ENCODE results near the gene NPAS3. TPM values are rescaled to one million over a fixed set of nuclear protein-coding genes. Genes with fewer than 3 reads are reported as not detected.

NPAS3 gene
- total RNA-seq, 2 experiments from 2014 or later = not detected

DNA sequence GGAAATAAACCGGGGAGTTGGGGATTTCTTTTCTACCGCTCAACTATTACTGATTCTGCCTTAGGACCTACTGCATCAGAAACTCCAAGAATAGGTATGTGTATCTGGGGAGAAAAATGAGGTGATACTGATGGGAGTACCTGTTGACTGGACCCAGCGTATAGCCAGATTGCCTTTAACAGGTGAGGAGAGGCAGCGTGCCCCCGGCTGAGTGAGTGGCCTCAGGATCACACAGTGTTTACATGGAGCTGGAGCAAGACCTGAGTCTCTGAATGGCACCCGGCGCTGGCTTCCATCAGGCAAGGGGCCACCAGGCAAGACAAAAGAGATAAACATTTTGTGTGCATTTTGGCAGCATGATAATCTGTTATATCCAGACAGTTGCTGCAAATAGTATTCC lies 516.0 kb downstream of the NPAS3 start:
- ChIA-PET POLR2A (no interaction called here), CTCF (no interaction called here)

DNA sequence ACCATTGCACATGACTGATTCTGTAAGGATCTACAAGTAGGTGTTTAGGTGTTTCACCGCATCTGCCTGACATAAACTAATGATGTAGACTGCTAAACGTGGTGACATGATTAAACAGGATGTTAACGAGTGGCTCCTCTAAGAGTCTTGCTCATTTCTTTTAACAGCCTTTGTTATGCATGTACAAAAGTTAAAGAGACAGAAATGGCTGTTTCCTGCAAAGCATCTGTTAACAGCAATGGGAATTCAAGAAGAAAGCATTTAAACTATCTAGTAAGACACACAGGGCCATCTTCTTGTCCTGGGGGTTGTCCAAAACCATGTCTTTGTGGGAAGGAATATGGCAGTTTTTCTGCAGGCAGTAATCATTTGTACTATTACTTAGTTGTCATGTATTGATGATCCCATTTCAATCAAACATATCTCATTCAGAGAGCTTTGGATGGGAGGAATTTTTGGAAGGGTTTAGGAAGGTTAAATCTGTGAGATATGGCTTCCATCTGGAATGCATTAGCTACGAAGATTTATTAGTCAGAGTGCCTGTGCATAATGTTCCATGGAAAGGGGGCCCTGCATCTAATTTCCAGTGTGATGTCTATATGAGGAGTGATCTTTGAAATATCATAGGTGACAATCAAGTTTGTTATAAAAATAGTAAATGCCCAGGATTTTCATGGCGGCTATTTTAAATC lies 517.1 kb downstream of the NPAS3 start:
- CTCF ChIA-PET = no interaction called here
- POLR2A ChIA-PET = no interaction called here

DNA sequence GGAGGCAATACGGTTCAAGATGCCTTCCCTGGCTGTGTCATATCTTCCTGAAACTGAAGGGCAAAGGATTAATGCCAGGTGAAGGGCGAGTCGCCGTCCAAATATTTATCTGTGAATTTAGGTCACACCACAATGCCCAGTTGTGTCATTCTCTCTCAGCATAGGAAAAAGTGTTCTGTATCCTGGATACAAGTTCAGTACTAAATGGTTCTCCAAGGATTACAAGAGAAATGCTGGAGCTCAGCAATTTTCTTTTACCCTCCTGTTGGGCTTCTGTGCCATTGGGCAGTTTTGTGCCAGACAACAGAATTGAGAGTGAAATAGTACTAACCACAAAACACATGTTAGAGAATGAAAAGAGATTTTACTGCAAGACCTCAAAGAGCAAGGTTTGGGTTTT lies 518.3 kb downstream of the NPAS3 start:
- POLR2A ChIA-PET = no interaction called here
- CTCF ChIA-PET = no interaction called here

DNA sequence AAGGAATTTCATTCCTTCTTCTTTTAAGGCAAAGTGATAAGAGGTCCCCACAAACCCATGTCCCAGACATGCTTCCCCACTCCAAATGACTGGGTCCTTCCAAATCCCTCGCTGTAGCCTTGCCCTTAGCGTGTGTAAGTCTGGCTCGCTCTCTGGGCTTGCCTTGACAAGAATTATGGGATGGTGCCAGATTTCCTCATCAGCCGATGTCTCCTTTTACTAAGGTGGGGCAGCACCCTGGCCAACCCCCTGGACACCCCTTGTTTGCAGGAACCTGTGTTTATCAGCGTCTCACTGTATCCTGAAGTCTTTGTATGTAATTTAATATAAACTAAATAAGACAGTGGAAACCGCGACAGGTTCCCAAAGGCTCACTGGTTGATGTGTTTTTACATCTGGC lies 518.9 kb downstream of the NPAS3 start:
- ChIA-PET POLR2A (no interaction called here), CTCF (no interaction called here)

DNA sequence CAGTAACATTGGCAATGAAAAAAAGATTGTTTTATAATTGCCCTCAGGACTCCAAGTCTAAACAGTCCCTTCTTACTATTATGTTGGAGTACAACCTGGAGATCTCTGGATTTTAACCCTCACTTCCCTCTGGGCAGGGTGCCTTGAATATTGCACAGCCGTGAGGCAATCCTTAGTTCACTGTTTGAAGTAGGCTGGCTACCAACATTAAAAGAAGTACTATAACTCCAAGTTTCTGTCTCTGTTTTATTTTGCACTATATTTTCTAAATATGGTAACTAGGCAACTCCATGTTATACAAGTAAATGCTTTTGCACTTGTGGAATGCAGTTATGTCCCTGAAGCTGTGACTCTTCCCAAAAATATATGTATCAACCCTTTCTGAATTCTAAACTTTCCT lies 521.5 kb downstream of the NPAS3 start:
- CTCF ChIA-PET = no interaction called here

DNA sequence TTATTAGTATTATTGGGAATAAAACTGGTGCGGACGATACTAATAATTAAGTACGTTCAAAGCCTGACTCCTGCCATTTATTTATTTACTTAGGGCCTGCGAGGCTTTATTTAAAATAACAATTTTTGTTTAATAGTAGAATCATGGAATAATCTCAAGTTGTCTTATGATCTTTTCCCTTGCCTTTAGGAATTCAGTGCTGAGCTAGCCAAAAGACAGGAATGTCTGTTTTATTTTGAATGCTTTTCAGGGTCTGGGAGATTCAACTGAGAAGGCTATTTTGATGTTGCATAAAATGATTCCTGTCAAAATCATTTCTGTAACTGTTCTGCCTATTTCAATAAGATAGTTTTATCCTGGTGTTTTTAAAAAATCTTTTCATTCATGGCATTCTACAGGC lies 522.4 kb downstream of the NPAS3 start:
- POLR2A ChIA-PET = no interaction called here
- CTCF ChIA-PET = no interaction called here

More for the DNA sequence above, 521.5 kb downstream of the NPAS3 start:
- POLR2A ChIA-PET = no interaction called here

DNA sequence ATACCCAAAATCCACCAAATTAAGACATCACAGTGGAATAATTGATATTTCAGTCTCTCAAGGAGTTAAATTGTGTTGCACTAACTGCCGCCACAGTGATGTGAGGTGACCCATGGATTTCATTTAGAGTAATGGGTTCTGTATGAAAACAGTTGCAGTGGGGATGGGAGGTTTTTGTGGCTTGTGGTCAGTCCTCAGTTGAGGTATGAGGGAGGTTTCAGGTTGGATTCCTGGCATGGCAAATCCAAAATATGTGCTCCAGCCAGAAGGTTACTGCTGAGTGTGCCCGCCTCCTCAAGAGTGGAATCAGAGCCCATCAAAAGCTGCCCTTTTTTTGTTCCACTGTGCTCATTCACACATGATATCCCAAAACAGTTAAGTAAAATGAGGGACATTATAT lies 525.1 kb downstream of the NPAS3 start:
- POLR2A ChIA-PET = no interaction called here
- CTCF ChIA-PET = no interaction called here

DNA sequence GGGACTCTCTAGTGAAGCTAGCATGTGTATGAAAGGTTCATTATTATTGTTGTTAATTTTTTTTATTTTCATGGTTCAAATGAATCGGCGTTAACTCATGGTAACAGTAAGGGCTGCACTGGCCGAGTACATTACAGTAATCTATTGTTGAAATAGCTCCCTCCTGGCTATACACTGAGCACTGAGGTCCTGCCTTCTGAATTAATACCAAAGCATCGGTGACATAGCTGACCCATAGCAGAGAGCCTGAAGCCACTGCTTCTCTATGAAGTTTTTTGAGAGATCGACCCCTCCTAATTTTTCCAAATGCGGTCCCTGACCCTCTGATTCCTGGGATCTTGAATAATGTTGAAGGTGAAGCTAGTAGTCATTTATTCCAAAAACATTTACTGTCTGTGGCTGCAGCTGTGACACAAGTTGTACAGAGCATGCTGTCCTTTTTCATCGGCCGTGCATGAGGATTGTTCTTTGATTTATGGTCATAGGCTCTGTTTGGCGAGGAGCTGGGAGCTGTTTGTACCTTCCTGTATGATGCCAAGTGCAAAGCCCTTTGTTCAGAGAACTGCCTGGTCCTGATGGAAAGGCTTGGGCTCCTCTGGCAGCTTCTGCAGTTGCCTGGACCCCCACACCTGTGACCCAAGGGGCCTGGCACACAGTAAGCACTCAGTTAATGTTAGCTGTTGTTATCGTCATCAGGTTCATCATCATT lies 525.7 kb downstream of the NPAS3 start:
- ChIA-PET CTCF (no interaction called here), POLR2A (no interaction called here)

DNA sequence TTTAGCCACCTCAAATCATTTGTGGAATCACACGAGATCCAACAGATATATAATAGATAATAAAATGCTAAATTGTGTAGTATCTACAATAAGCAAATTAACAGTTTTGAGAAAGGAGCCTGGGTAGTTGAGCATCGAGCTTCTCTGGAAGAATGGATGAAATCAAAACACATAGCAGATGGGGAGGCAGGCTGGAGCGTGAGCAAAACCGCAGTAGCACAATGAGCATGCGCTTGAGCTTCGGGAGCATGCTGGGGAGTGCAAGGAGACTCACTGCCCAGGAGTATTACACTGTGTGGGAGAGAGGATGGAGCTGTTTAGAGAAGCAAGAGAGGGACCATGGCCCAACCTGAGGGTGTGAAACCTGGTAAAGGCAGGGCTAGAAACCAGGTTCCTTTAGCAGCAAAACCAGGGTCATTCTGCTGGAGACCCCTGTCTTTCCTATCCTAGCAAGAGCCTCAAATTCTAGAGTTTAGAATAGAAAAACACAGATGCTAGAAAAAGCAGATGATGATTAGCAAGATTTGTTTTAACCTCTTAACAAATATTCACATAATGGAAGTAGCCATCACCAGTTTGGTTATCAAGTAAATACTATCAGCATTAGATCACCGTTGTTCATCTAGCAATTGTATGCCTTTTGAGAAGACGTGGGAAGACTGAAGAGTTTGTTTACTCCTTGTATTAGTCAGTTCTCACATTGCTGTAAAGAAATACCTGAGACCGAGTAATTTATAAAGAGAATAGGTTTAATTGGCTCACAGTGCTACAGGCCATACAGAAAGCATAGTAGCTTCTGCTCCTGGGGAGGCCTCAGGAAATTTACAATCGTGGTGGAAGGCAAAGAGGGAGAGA lies 527.4 kb downstream of the NPAS3 start:
- CTCF ChIA-PET = no interaction called here
- POLR2A ChIA-PET = no interaction called here

DNA sequence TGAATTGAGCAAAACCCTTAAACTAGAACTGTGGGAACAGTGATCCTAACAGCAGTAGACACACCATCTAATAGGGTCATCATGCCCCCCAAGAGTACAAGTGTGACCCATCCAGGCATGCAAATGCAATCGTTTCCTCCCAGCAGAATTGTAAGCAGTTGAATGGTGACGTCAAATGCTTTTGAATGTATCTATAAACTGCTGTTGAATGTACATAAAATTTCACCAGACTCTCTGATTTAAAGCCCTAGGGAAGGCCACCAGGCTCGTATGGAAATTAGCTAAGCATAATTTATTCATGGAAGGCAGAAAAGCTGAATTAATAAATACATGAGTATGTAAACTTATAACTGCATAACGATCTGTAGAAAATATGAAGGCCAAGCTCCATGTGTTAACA lies 529.3 kb downstream of the NPAS3 start:
- ChIA-PET POLR2A (no interaction called here), CTCF (no interaction called here)

DNA sequence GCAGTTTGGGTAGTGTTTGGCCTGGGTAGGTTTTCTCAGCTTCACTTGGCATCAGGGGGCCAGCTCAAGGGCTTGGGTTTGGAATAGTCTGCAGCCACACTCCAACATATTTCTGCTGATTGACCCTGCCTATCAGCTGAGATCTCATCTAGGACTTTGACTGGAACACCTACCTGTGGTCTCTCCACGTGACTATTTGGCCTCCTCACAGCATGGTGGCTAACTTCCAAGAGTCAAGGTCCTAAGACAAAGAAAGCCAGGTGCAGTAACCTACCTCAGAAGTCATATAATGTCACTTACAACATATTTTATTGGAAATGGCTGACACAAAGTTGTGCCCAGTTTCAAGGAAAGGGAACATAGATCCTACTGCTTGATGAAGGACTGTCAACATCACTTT lies 531.2 kb downstream of the NPAS3 start:
- POLR2A ChIA-PET = no interaction called here
- CTCF ChIA-PET = no interaction called here

DNA sequence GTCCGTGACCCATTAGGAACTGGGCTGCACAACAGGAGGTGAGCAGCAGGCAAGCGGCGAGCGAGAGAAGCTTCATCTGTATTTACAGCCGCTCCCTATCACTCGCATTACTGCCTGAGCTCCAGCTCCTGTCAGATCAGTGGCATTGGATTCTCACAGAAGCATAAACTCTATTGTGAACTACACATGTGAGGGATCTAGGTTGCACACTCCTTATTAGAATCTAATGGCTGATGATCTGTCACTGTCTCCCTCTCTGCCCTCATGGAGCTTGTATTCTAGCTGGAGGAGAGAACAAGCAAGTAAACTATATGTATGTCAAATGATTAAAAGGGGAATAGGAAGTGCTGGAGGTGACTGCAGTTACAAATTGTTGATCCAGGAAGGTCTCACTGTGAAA lies 533.1 kb downstream of the NPAS3 start:
- POLR2A ChIA-PET = no interaction called here

DNA sequence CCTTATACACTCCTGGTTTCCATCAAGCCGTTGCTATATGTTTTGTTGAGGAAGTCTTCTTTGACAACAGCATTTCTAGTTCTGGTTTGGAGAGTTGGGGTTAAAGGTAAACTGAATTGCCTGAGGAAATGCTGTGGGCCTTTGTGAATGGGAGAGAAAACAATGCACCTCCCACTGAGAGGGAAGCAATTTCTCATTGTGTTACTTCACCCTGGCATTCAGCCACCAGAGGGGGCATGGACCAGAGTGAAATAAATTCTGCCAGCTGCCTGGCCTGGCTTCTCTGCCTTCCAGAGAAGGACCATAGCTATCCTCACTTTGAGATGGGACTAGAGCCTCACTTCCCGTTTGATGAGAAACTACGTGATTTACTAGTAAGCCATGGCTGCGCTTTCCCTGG lies 536.9 kb downstream of the NPAS3 start:
- POLR2A ChIA-PET = no interaction called here
- CTCF ChIA-PET = no interaction called here

More for the DNA sequence above, 533.1 kb downstream of the NPAS3 start:
- CTCF ChIA-PET = no interaction called here

DNA sequence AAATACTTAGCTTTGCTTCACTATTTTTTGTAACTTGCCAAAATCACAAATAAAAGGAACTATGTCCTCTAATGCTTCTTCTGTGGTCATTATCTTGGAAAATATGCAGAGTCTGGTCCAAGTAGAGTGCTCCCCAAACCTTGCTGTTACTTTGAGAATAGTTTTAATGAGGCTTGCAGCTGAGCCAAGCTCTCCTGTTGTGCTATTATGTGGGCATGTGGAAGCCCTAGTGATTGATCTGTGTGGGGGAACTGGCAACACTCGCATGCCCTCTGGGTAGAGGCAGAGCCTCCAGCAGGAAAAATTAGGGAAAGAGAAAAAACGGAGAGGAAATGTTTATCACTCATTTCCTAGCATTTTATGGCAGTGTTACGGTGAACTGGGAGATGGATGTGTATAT lies 539.1 kb downstream of the NPAS3 start:
- CTCF ChIA-PET = no interaction called here
- POLR2A ChIA-PET = no interaction called here

DNA sequence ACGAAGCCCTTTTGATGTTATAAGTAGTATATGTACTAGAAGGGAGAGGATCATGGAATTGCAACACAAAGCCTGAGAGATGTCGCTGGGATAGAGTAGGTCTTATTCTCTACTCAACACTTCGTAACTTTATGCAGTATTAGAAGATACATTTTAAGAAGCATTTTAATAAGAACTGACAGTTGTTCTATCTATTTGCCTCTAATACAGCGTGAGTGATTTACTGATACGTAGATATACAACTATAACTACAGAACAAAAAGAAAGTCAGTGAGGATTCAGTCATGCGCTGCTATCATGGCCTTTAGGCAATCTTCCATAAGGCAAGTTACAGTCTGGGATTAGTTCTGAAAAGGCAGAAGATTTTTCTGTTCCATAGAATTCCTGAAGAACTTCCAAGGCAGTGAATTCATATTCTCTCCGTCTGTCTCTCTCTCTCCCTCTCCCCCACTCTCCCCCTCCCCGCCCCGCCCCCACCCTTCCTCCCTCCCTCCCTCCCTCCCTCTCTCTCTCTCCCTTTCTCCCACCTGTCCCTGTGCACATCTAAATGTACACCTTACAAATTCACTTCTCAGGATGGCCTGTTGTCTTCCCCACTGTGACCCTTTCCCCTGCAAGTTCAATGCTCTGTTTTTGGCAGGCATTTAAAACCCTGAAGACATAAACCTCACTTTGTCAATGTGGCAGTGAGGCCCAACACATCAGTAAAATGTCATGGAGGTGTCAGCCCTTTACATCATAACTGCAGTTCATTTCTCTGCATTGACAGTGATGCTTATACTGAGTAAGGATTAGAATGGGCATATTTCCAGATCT lies 541.6 kb downstream of the NPAS3 start:
- ChIA-PET CTCF (no interaction called here), POLR2A (no interaction called here)

DNA sequence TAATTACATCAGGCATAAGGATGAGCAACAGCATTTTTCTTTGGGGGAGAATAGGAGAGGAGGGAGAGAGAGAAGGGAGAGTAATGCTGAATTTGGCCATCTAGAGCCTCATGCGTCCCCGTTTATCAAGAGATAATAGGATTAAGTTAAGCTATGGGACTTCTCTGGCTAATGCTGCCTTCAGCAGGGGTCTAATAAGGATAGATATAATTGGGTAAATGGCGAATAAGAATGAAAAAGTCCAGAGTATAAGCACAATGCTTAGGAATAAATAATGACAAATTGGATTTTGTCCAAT lies 542.2 kb downstream of the NPAS3 start:
- CTCF ChIA-PET = no interaction called here
- POLR2A ChIA-PET = no interaction called here

DNA sequence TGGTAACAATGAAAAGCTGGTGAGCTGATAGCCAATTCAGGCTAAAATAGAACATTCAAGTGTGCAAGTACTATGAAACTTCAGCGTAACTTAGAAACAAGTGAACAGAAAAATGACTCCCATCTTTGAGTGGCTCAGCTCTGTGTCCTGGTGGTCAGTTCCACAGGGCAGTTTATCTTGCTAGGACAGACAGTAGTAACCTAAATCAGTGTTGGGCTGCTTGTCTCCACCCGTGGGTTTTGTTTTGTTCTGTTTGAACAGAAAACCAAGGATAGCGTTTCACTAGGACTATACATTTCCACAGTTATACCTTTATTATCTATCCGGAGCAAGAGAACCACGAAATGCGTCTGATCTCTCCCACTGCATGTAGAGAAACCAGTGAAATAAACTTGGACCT lies 544.4 kb downstream of the NPAS3 start:
- CTCF ChIA-PET = no interaction called here
- POLR2A ChIA-PET = no interaction called here

DNA sequence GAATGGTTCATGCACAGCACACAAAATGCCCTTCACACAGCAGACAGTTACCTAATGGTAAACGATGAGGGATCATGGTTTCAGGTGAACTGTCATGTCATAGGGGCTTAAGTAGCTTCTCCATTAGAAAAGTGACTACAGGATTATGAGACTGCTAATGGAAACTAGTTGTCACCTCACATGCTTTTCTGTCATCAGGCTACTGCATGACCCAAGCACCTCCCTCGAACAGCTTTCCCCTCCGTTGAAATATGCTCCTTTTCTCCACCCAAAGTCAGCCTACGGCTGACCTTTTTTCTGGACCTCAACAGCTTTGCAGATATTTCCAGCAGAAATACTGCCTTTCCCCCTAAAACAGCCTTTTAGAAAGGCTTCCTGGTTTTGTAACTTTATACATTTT lies 544.9 kb downstream of the NPAS3 start:
- CTCF ChIA-PET = no interaction called here
- POLR2A ChIA-PET = no interaction called here

DNA sequence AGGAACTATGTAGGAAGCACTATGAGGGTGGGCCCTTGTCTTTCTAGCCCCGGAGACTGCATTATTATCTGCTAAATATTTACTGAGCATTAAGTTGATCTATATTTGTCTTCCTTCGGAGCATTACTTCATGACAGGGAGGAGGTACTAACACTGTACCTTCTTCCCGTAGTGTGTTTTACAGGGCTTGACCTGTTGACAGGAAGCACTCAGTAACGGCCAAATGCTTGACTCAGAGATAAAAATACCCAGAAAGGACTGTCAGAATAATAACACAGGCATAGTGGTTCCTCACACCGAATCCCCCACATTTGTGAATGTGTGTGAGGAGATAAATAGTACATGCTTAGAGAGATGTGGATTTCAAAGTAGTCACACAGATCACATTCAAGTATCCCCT lies 545.6 kb downstream of the NPAS3 start:
- CTCF ChIA-PET = no interaction called here
- POLR2A ChIA-PET = no interaction called here

DNA sequence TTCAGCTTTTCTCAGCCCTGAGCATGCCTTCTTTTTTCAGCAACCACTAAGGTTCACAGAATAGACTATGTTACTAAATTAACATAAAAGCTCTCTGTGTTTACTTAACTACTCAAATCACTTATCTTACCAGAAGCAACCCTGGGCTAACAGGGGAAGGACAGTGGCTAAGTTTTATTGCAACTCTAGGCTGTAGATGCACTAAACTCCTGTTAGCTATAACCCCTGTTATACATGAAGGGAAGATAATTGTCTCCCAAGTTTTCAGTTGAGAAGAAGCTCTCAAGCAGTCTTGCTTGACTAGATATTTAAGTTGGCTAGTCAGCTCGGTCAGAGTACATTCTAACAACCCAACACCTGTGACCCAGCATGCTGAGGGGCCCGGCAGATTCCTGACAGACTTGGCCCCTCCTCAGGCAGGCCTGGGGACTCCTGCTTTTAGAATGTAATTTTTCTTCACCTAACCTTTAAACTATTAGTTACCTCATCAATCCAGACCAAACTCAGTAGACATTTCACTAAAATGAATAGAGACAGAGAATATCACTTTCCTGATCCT lies 547.7 kb downstream of the NPAS3 start:
- ChIA-PET CTCF (no interaction called here), POLR2A (no interaction called here)

DNA sequence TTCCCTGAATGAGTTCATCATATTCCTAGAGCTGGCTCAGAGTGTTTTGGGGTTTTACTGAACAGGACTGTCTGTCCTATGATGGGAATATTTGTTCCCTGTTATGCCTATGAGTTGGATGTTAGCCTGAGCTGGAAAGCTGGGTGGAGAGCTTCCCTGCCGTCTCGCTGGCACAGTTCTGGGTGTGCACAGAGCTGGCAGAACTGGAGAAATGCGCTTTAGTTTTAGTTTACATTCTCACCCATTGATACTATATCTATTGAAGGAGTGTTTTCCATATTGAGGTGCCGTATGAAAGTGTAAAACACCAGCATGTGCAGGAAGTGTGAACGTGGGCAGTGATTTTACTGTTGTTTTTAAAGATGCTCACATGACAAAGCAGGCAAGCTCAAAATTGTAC lies 549.9 kb downstream of the NPAS3 start:
- POLR2A ChIA-PET = no interaction called here
- CTCF ChIA-PET = no interaction called here
